Activated CD4-positive, alpha-beta memory T cell treated with anti-CD3 and anti-CD28 coated beads, Interleukin-2, amount 10 ng/mL, durations not matched to agents 7 days and 5 days (primary cell): ENCODE data around the gene XYLT1. TPM values are rescaled to one million over a fixed set of nuclear protein-coding genes. Genes with fewer than 3 reads are reported as not detected.
A peak's percentile ranks its signal among the peaks of the same experiment; 100 is the strongest.

Source experiments
- CTCF ChIA-PET: fragments of 350-600 bp; sonication (Branson Sonifier 250); formaldehyde crosslinking; loops from one replicate; lab custom pipeline; 2021; ENCODE audit warnings: antibody characterized with exemption, inconsistent platforms; lab: Charles Lee
- POLR2A ChIA-PET: fragments of 350-600 bp; sonication (Branson Sonifier 250); formaldehyde crosslinking; loops from one replicate; lab custom pipeline; 2021; ENCODE audit warnings: antibody characterized with exemption; lab: Charles Lee
- DNase-seq: peaks from one replicate; pipeline ENCODE4 v3.0.0-alpha.2; 2020
- H3K27ac Mint-ChIP-seq: one replicate; pipeline ENCODE4 v1.8.0; 2021; ENCODE audit warnings: mild to moderate bottlenecking, mixed read lengths
- H3K27me3 Mint-ChIP-seq: one replicate; pipeline ENCODE4 v1.8.0; 2021; ENCODE audit warnings: mixed read lengths
- H3K36me3 Mint-ChIP-seq: one replicate; pipeline ENCODE4 v1.8.0; 2021; ENCODE audit warnings: low read depth, mixed read lengths
- H3K4me1 Mint-ChIP-seq: one replicate; pipeline ENCODE4 v1.8.0; 2021; ENCODE audit warnings: mixed read lengths
- H3K4me3 Mint-ChIP-seq: one replicate; pipeline ENCODE4 v1.8.0; 2021; ENCODE audit warnings: mild to moderate bottlenecking, mixed read lengths
- H3K9me3 Mint-ChIP-seq: one replicate; pipeline ENCODE4 v1.8.0; 2021; ENCODE audit warnings: mixed read lengths
- total RNA-seq, 2 experiments: library from RNA; stranded (reverse); gene quantifications; one replicate each; pipeline ENCODE4 v1.2.3, GENCODE V29; 2021

XYLT1 gene
- total RNA-seq, 2 experiments from 2014 or later = 30.2 to 34.9 TPM

DNA sequence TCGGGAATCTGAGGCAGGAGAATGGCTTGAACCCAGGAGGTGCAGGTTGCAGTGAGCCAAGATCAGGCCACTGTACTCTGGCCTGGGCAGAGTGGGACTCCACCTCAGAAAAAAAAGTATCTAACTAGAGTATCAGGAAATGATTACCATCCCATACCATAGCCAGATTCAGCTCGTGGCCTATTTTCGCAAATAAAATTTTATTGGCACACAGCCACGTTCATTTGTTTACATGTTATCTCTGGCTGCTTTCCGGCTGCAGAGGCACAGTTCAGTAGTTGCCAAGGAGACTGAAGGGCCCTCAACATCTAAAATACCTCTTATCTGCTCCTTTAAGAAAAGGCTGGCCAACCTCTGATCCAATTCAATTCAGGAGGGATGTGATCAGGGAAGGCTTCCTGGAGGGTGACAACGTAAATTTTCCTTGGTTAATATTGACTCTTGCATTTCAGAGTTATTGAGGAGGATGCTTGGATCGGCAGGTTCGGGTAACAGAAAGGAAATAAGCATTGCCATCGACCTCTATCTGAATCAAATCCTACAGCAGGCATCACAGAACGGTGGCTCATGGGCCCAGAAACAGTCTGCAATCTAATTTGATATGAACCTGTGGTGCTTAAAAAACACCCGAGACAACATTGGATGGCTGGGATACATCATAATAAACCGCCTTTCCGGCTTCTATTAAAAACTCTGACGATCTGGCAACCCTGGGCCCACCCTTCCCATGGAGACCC is 73.8 kb downstream of the XYLT1 start:
- Mint-ChIP-seq H3K4me1 (peaks cover 34% of the 10 kb centered on the region), H3K36me3 (peaks cover 7% of the 10 kb centered on the region), H3K4me3 (no peak overlapping the region), H3K9me3 (peaks cover 3% of the 10 kb centered on the region), H3K27me3 (no peaks in the 10 kb centered on the region), H3K27ac (no peak overlapping the region)
- POLR2A ChIA-PET = interaction anchor here (0.6 to 1.6 kb wide), 3 partner anchors 14 to 50 kb away, joined by 3 to 6 read pairs (median 3); no protein-coding TSS in a partner anchor
- CTCF ChIA-PET = interaction anchor here (1.0 kb wide), 1 partner anchor 78 kb away, joined by 4 read pairs; no protein-coding TSS in a partner anchor
- no peak for DNase-seq

DNA sequence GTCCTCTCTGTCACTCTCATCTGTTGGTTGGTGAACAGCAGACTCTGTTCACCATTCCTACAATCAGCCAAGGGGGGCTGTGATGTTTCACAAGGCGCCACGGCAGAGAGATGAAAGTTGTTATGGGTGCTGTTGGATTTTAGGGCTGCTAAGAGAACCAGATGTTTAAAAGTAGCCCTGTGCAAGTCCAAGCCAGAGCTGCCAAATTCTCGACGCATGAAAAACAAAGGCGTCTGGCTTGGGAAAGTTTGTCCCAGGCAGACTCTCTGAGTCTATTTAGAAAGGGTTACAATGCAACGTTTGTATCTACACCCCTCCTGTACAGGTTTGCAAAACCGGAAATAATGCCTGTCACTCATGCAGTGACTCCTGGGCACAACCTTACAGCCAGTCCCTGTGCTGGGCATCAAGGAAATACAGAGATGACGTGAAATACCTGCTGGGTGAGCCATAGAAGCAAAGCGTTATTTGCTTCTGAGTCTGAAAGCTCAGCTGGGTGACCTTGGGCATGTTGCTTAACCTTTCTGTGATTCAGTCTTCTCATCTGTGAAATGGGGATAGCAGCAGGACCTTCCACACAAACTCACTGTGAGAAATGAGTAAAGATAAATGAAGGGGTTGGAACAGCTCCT is 74.8 kb downstream of the XYLT1 start:
- peaks cover 32% of the 10 kb centered on the region for H3K4me1 Mint-ChIP-seq
- ChIA-PET CTCF (no interaction called here), POLR2A (interaction anchor here (0.6 to 0.9 kb wide), 2 partner anchors 13 to 49 kb away, joined by 3 read pairs; no protein-coding TSS in a partner anchor)
- H3K4me3 Mint-ChIP-seq = no peak overlapping the region
- no peak overlapping the region for H3K27ac Mint-ChIP-seq
- H3K27me3 Mint-ChIP-seq = no peaks in the 10 kb centered on the region
- no peak for DNase-seq
- peaks cover 3% of the 10 kb centered on the region for H3K9me3 Mint-ChIP-seq
- H3K36me3 Mint-ChIP-seq = peaks cover 7% of the 10 kb centered on the region

DNA sequence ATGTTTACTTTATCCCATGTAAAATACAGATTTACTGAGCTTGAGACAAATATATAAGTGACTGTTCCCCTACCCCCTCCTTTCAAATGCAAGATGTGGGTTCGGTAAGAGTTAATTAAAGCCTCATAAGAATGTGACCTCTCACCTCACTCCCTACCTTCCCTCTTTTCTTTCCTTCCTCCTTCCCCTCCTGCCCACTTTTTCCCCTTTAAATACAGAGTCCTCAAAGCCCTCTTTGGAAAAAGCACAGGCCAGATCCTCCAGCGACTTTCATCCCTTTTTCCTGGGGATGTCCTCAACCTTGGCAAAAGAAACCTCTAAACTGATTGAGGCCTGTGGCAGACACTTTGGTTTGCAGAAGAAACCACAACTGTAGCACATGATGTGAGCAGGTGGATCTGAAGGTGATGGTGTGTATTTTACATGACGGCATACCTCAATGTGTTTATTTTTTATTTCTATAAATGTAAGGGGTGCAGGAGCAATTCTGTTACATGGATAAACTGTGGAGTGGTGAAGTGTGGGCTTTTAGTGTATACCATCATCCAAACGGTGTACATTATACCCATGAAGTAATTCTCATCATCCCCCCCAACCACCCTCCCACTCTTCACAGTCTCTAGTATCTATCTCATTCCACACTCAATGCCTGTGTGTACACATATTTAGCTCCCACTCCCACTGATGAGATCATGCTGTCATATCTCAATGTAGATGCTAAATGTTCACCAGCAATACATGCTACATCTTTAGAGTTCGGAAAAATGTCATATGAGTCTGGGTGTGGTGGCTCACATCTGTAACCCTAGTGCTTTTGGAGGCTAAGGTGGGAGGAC is 77.7 kb downstream of the XYLT1 start:
- H3K27me3 Mint-ChIP-seq = no peaks in the 10 kb centered on the region
- CTCF ChIA-PET = no interaction called here
- peaks cover 24% of the 10 kb centered on the region for H3K4me1 Mint-ChIP-seq
- H3K4me3 Mint-ChIP-seq = no peak overlapping the region
- peaks cover 14% of the 10 kb centered on the region for H3K36me3 Mint-ChIP-seq
- POLR2A ChIA-PET = interaction anchor here (1.5 kb wide), 1 partner anchor 23 kb away, joined by 4 read pairs; no protein-coding TSS in a partner anchor
- DNase-seq = no peak
- H3K9me3 Mint-ChIP-seq = peaks cover 3% of the 10 kb centered on the region
- H3K27ac Mint-ChIP-seq = no peak overlapping the region

DNA sequence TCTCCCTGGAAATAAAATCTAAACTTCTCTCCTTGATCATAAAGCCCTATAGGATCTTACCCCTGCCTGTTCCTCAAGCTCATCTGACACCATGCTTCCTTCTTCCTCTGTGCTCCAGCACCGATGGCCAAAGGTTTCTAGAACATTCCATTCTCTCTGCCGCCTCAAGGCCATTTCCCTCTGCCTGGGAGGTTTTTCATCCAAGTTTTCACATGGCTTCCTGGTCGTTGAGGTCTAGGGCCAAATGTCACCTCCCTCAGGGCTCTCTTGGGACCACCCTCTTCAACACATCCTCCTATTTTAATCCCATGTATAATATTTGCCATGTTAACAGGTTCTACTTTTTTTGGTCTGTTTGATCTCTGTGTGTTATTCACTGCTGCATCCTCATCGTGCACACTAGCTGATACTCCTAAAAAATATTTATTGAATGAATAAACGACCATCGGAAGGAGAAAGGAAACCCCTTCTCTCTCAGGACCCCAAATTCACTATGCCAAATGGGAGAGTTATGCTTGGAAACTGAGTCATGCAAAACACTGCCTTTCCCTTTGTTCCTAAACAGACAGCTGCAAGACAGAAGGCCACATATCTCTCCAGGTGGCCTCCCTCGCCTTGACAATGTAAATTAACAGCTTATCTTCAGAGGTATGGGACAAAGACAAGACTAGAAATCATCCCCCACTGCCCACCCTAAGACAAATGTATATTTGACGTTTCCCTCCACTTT is 78.5 kb downstream of the XYLT1 start:
- no peak for DNase-seq
- Mint-ChIP-seq H3K4me3 (no peak overlapping the region), H3K36me3 (peaks cover 14% of the 10 kb centered on the region), H3K27me3 (no peaks in the 10 kb centered on the region), H3K9me3 (peaks cover 3% of the 10 kb centered on the region), H3K4me1 (peaks cover 21% of the 10 kb centered on the region), H3K27ac (no peak overlapping the region)
- ChIA-PET POLR2A (interaction anchor here (1.5 kb wide), 1 partner anchor 23 kb away, joined by 4 read pairs; no protein-coding TSS in a partner anchor), CTCF (no interaction called here)

DNA sequence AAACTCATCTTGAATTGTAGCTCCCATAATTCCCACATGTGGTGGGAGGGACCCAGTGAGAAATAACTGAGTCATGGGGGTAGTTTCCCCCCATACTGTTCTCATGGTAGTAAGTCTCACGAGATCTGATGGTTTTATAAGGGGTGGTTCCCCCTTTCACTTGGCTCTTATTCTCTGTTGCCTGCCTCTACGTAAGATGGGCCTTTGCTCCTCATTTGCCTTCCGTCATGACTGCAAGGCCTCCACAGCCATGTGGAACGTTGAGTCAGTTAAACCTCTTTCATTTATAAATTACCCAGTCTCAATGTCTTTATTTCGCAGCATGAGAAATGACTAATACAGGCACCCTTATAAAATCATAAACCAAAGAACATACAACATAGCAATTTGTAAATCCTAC is 79.0 kb downstream of the XYLT1 start:
- H3K4me3 Mint-ChIP-seq = no peak overlapping the region
- ChIA-PET POLR2A (interaction anchor here (1.5 kb wide), 1 partner anchor 22 kb away, joined by 4 read pairs; no protein-coding TSS in a partner anchor), CTCF (no interaction called here)
- H3K9me3 Mint-ChIP-seq = peaks cover 3% of the 10 kb centered on the region
- no peaks in the 10 kb centered on the region for H3K27me3 Mint-ChIP-seq
- no peak for DNase-seq
- peaks cover 14% of the 10 kb centered on the region for H3K36me3 Mint-ChIP-seq
- peaks cover 17% of the 10 kb centered on the region for H3K4me1 Mint-ChIP-seq
- H3K27ac Mint-ChIP-seq = no peak overlapping the region

DNA sequence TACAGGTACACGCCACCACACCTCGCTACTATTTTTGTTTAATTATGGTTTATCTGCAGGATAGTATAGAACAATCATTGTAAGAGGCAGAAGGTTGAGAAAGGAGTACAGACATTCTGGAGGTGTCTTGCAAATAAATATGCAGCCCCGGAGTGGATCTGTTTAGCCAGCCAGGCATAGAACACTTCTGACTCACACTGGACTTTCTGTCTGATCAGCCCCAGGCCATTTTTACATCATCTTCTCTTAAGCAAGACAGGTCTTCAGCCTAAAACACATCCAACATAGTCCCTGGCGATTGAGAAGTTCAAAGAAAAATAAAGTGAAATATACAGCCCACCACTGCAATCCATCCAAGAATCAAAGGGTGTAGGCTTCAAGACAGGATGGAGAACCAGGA is 81.4 kb downstream of the XYLT1 start:
- Mint-ChIP-seq H3K27me3 (no peaks in the 10 kb centered on the region), H3K9me3 (peaks cover 3% of the 10 kb centered on the region), H3K4me1 (peaks cover 18% of the 10 kb centered on the region), H3K27ac (no peak overlapping the region), H3K36me3 (peaks cover 13% of the 10 kb centered on the region), H3K4me3 (no peak overlapping the region)
- CTCF ChIA-PET = no interaction called here
- POLR2A ChIA-PET = no interaction called here
- DNase-seq = no peak

DNA sequence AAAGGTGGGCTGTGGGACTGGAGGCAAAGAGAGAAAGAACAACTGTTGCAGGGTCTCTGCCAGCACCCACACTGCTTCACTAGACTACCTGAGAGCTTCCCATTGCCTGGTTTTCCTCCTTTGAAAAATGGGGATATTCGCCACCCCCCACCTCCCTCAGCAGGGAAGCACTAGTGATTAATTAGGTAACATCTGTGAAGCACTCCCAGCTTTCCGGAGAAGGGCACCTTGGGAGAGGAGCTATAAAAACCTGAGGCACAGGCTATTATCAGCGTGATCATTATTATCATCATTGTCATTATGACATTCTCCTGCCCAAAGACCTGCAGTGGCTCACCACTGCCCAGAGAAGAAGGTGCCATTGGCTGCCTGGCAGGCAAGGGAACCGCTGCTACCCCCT is 83.5 kb downstream of the XYLT1 start:
- peaks cover 21% of the 10 kb centered on the region for H3K4me1 Mint-ChIP-seq
- H3K9me3 Mint-ChIP-seq = no peaks in the 10 kb centered on the region
- H3K36me3 Mint-ChIP-seq = peaks cover 10% of the 10 kb centered on the region
- no peaks in the 10 kb centered on the region for H3K27me3 Mint-ChIP-seq
- no peak overlapping the region for H3K27ac Mint-ChIP-seq
- CTCF ChIA-PET = no interaction called here
- no peak for DNase-seq
- POLR2A ChIA-PET = no interaction called here
- no peak overlapping the region for H3K4me3 Mint-ChIP-seq

DNA sequence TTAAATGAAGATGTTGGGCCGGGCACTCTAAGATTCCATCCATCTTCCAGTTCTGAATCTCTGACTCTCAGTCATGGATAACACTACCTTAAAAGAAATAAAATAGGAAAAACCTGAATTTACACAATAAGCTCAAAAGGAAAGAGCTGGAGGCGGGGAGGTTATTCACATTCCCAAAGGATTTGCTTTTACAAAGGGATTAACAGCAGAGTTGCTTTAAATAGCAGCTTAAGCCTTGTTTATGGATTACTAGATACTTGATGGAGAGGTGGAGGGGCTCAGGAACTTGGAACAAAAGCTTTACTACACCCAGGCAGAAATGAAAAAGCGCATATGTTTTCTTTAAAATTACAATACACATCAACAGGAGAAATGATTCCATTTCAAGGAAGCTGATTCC is 84.5 kb downstream of the XYLT1 start:
- H3K4me1 Mint-ChIP-seq = peaks cover 27% of the 10 kb centered on the region
- no peaks in the 10 kb centered on the region for H3K27me3 Mint-ChIP-seq
- POLR2A ChIA-PET = interaction anchor here (1.2 kb wide), 1 partner anchor 16 kb away, joined by 5 read pairs; no protein-coding TSS in a partner anchor

DNA sequence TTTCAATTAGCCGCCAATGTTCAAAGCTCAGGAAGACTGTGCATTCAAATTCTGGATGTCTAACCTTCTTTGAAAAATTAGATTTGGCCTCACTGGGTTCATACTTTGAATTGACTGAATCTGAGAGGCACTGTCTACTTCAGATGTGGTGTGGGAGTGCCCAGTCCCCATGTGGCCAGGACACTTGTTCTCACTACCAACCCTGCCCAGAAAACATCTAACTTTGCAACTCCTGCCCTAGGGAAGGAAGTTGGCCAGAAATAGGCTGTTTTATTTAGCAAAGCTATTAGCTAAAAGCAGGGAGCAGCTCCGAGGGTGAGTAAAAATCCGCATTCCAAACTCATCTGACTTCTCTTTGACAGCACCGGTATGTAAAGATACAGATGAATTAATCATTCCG is 86.3 kb downstream of the XYLT1 start:
- H3K9me3 Mint-ChIP-seq = no peaks in the 10 kb centered on the region
- H3K27ac Mint-ChIP-seq = no peak overlapping the region
- peaks cover 13% of the 10 kb centered on the region for H3K36me3 Mint-ChIP-seq
- no peak overlapping the region for H3K4me3 Mint-ChIP-seq
- DNase-seq = no peak
- H3K27me3 Mint-ChIP-seq = no peaks in the 10 kb centered on the region
- POLR2A ChIA-PET = interaction anchor here (0.9 to 2.5 kb wide), 2 partner anchors 15 to 37 kb away, joined by 3 to 19 read pairs; no protein-coding TSS in a partner anchor
- H3K4me1 Mint-ChIP-seq = peaks cover 36% of the 10 kb centered on the region
- CTCF ChIA-PET = interaction anchor here (1.0 to 2.1 kb wide), 2 partner anchors 16 to 17 kb away, joined by 3 to 6 read pairs; no protein-coding TSS in a partner anchor

More for the DNA sequence above, 84.5 kb downstream of the XYLT1 start:
- Mint-ChIP-seq H3K9me3 (no peaks in the 10 kb centered on the region), H3K36me3 (peaks cover 10% of the 10 kb centered on the region), H3K27ac (no peak overlapping the region), H3K4me3 (no peak overlapping the region)
- CTCF ChIA-PET = no interaction called here
- no peak for DNase-seq

DNA sequence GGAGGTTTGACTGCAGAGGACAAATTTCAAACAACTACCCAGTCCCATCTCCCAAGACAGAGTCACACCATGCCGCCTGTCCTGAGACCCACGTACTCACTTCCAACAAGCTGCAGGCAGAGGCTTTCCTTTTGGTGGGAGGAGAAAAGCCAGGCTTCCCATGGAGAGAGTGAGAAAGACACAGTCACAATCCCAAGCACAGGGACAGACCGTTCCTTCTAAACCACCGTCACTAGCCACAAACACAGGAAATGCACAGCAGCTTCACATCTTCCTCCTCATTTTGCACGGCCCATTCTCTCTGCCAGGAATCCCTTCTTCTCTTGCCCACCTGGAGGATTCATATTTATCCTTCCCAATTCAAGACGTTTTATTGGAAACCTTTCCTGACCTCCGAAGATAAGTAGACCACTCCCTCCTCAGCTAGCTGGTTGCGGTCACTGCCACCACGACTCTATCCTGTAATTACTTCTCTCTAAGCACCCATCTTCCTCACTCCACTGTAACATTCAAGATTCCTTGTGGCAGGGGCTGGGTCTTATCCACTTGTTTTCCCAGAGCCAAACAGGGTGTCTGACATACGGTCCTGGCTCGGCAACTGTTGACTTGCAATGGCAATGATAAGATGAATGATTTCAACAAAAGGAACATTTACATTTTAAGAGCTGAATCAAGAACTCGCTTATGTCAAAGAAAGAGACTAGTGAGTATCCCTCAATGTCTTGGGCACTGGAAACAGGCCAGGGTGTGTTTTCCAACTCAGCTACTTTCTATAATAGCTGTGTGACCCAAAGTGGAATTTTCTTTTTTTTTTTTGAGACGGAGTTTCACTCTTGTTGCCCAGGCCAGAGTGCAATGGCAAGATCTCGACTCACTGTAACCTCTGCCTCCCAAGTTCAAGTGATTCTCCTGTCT is 87.6 kb downstream of the XYLT1 start:
- peak; percentile 29 for DNase-seq
- POLR2A ChIA-PET = interaction anchor here (1.0 to 2.5 kb wide), 4 partner anchors 10 to 74 kb away, joined by 3 to 19 read pairs (median 4); no protein-coding TSS in a partner anchor
- CTCF ChIA-PET = interaction anchor here (0.5 to 2.1 kb wide), 4 partner anchors 9 to 95 kb away, joined by 3 to 6 read pairs (median 4); no protein-coding TSS in a partner anchor
- Mint-ChIP-seq H3K27me3 (no peaks in the 10 kb centered on the region), H3K9me3 (no peaks in the 10 kb centered on the region), H3K36me3 (peaks cover 6% of the 10 kb centered on the region), H3K4me3 (no peak overlapping the region), H3K4me1 (peaks cover 36% of the 10 kb centered on the region), H3K27ac (peak overlapping the region; percentile 55)

DNA sequence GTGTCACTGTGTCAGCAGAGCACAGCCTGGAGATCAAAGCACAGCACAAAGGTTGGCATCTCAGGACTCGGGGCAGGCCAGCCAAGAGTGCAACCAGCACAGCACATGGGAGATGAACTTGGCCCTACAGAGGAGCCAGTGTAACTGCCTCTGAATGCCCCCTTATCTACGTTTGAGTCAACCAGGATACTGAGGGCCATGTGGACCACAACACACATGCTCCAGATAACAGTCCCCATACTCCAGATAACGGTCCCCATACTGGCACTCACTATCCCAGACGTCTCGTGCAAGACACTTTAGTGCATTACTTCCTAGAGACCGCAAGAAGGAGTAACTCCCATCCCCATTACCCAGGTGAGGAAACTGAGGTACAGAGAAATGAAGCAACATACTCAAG is 88.2 kb downstream of the XYLT1 start:
- H3K9me3 Mint-ChIP-seq = no peaks in the 10 kb centered on the region
- peaks cover 6% of the 10 kb centered on the region for H3K36me3 Mint-ChIP-seq
- no peaks in the 10 kb centered on the region for H3K27me3 Mint-ChIP-seq
- no peak for DNase-seq
- peaks cover 40% of the 10 kb centered on the region for H3K4me1 Mint-ChIP-seq
- ChIA-PET CTCF (interaction anchor here (2.1 kb wide), 1 partner anchor 14 kb away, joined by 6 read pairs; no protein-coding TSS in a partner anchor), POLR2A (interaction anchor here (1.0 to 2.5 kb wide), 4 partner anchors 9 to 75 kb away, joined by 3 to 19 read pairs (median 4); no protein-coding TSS in a partner anchor)
- no peak overlapping the region for H3K4me3 Mint-ChIP-seq
- H3K27ac Mint-ChIP-seq = peak overlapping the region; percentile 55
